Sigmoid colon (tissue), 4 donors: ENCODE results near the gene FOXP1.

ENCODE experiments used
- POLR2A ChIP-seq, 2 donors: fragments of 450-650 bp; IDR thresholded peaks; one replicate each; pipeline ENCODE4 v1.6.1; 2016; ENCODE audit warnings: antibody characterized with exemption in 2 of 2, mild to moderate bottlenecking in 2 of 2, moderate library complexity in 2 of 2
- POLR2AphosphoS5 ChIP-seq, 4 donors: sonication (generic); formaldehyde crosslinking; IDR thresholded peaks; one replicate each; pipeline ENCODE4 v1.6.1; 2017; ENCODE audit warnings: antibody characterized with exemption in 4 of 4
- TF ChIP-seq, protein P1 (sequence below), 4 experiments: fragments of 450-650 bp in 3 of 4; fragments of 200-600 bp in 1 of 4; IDR thresholded peaks; one replicate each; pipeline ENCODE4 v1.5.1; 2016 to 2019; ENCODE audit warnings: antibody characterized with exemption in 4 of 4, mild to moderate bottlenecking in 3 of 4, moderate library complexity in 2 of 4

DNA sequence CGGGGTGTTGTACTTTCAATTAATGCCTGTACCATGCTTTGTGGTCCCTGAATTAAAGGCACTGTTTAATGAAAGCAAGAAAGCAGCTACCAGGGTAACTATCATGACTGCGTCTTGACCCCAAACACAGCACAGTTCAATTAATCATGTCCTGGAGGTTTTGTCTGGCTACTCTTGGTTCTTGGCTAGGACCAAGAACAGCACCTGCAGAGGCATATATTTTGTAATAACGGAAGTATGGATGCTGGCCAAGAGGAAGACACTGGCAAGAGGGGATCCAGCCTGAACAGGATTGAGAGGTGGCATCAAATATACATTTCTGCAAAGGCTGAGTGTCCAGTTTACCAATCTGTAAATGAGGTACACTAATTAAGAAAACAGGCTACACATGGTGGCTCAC, 119.9 kb downstream of the FOXP1 start:
- TF ChIP-seq, protein P1, sequence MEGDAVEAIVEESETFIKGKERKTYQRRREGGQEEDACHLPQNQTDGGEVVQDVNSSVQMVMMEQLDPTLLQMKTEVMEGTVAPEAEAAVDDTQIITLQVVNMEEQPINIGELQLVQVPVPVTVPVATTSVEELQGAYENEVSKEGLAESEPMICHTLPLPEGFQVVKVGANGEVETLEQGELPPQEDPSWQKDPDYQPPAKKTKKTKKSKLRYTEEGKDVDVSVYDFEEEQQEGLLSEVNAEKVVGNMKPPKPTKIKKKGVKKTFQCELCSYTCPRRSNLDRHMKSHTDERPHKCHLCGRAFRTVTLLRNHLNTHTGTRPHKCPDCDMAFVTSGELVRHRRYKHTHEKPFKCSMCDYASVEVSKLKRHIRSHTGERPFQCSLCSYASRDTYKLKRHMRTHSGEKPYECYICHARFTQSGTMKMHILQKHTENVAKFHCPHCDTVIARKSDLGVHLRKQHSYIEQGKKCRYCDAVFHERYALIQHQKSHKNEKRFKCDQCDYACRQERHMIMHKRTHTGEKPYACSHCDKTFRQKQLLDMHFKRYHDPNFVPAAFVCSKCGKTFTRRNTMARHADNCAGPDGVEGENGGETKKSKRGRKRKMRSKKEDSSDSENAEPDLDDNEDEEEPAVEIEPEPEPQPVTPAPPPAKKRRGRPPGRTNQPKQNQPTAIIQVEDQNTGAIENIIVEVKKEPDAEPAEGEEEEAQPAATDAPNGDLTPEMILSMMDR (IDR thresholded peaks at IDR 0.05), result no peak
- TF ChIP-seq POLR2AphosphoS5 (IDR thresholded peaks at IDR 0.05), result no peak
- no peak for TF ChIP-seq POLR2A (IDR thresholded peaks at IDR 0.05)
